HG03520 (cell line): ENCODE data around the gene C10orf67.

Experiments
- ATAC-seq: cut with Tn5 transposase; IDR thresholded peaks from one replicate; pipeline ENCODE4 v1.9.1; 2021; ENCODE audit warnings: mild to moderate bottlenecking, moderate library complexity; ENCODE audit not compliant: unreplicated experiment

Gene C10orf67

DNA sequence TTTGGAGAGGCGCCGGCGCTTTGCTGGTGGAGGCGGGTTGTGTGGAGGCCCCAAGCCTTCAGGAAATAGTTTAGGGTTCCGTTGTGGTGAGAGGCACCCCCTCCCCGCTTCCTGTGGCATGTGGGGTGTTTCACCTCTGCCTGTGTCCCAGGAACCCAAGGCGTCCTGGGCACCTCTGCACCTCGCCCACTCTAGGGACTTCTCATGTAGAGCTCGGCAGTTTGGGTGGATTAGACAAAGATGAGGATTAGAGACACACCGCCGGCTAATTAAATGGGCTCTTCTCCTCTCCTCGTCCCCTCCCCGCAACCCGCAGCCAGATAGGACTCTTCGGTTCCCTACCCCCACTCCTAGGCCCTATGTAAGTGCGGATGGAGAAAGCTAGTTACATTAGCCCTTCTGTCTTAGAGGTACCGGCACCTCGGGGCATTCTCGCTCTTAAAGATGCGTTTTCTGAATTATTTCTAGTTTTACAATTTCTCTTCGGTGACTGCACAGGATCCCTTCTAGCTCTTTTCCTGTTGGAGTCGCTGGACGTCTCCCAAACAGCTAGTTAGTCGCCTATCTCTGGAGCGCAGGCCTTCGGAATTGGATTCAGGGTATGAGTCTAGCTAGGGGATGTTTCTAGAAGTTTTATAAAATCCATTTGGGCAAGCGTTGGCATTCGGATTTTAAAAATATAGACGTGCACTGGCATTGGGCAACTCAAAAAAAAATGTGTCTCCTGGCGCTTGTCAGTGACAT, 144.7 kb downstream of the C10orf67 start:
- no peak for ATAC-seq

DNA sequence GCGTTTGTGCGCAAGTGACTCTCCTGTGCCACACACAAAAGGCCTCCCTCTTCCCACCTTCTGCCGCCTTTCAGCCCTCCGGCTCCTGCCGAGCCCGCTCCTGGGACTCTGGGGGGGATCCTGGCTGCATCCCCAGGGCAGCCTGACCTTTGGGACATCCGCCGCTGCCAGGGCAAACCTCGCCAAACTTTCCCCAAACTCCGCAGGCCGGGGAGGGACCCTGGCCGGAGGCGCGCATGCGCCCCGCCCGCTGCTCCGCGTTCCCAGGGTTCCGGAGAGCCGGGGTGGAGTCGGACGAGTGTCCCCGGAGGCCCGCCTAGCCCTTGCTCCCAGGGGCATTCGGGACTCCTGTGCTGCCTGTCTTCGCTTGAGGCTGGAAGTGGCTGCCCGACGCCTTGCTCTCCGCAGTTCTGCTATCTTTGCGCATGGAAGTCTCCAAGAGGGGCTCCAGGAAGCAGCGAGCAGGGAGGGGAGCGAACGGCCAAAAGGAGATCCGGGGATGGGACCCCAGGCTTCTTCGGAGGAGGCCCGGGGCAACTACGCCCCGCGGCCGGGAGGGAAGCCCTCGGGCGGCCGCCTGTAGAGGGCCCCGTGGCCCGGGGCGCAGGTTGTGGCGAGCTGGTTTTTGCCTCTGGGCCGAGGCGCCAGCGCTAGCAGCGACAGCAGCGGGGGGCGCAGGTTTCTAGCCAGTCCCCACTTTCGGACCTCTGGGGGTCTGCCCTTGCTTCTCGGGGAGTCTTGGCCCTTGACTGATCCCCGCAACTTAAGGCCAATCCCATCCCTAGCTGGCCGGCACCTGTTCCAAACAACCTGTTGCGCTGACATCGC, 145.4 kb downstream of the C10orf67 start:
- ATAC-seq, result no peak

DNA sequence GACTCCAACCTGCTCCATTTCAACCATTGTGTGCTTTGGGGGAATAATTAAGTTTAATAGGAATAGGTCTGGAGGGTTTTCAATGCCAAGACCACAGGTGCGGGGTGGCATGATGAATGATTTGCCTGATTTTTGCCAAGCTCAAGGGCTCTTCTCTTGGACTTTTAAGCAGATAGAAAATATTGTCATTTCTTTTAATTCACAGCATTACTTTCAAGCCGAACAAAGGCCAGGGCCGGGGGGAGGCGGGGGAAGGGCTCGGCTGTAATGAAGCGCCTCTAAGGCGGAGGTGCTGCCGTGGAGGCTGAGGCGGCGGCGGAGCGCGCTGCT, 146.0 kb downstream of the C10orf67 start:
- no peak for ATAC-seq

DNA sequence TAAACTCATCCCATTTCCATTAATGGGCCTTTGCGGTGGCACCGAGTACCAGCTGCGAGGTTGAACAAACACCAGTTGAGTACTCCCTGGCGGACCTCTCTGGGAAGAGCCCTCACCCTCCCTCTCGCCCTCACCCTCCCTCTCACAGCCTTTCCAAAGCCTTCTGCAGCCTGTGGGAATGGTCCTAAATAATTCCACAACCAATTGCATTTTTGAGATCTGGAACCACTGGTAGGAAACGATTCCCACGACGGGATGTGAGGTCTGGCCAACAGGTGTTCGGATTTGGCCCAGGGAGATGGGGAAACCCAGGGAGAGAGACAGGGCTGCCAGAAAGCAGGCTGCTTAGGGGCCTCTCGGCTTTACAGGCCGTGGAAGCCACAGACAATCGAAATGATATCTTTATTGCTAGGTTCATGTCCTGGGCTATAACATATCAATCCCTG, 147.2 kb downstream of the C10orf67 start:
- no peak for ATAC-seq

DNA sequence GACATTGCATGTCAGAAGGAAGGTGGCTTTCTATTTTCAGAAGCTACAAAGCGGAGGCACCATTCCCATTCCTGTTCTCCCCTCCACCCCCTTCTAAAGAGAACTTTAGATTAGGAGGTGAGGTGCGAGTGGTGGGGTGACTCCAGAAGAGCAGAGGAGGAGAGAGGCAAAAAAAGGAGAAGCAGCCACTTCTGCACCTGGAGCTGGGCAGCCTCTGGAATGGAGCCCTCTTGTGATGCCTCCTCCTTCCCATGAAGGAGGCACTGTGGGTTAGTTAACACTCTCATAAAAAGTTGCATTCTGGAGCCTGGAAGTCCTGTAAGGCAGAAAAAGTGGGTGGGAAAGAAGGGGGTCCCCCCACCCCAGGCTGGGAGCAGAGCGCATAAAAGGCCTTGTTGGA, 147.7 kb downstream of the C10orf67 start:
- no peak for ATAC-seq

DNA sequence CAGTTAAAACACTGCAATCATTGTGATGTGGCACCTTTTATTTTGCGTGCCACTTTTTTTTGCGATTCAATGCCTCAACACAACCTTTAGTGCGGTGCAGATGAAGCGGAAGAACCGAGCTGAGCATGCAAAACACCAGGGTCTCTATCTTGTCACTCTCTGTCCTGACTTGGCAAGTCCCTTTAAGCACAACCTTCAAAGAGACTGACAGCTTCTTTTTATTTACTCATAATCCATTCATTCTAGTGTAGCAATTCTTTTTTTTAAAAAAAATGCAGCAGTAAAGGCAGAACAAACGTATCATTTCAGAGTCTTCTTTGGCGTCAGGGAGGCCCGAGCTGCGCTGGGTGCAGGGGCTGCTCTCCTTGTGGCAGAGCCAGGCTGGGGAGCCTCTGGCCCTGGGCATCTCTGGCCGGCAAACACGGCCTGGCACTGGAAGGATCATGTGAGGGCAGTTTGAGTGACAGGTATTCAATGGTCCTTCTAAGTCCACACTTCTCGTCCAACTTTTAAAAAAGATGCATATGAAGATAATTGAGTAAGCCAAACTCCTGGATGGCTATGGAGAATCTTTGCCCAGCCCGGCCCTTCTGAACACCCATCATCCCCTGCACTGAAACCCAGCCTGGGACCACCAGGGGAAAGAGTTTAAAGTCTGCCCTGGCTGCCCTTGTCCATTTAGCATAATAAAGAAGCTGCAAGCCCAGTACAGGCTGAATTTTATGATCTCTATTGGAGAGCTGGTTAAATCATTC, 148.6 kb downstream of the C10orf67 start:
- no peak for ATAC-seq

DNA sequence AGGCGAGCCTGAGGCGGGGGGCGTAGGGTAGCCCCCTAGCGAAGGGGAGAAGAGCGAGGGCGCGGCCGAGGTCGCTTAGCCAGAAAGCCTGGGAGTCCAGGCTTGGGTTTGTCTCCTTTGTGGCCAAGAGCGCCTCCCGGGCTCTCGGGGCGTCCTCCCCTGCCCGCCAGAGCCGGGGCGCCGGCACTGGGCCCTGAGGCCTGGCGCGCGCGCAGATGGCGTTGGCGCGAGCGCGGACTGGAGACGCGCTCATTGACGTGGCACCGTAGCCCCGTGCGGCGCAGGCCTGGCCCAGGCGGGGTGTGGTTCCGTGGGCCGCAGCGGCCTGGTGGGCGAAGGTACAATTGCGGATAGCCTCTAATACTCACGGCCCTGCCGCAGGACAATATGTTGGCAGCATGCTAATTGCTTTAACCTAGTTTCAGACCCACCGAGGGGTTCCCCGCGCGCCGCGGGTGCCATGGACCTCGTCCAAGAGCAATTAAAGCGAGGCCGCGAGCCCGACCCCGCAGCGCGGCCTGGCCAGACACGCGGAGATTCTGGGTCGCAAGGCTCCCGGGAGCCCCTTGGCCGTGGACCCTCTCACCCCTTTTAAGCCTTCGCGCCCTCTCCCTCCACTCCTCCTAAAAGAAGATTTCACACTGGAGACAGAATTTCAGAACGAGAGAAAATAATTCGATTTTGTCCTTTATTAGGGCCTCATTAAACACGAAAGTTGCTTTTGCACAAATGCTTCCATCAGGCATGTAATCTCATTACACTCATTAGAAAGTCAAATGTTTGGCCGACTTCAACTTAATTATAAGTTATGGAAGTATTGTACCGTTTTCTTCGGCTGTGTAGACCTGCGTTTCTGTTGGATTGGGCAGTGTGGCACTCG, 149.4 kb downstream of the C10orf67 start:
- ATAC-seq, result no peak

DNA sequence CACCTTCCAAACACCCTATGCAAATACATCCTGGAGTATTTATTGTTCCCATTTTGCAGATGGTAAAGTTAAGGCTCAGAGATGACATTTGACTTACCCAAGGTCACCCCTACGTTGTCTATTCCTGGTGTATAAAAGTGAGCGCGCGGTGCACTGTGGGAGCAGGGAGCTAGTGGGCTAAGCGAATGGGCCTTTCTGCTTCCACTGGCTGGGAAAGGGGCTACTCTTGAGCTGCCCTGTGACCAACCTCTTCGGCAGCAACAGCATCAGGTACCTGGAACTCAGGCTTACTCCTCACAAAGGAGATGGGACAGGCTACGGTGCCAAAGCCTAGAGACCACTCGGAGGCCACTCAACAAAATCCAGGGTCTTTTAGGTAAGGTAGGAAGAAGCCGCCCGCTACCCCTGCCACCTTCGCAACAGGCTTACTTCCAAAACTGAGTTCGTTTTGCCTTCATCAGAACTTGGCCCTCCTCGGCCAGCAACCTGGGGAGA, 150.1 kb downstream of the C10orf67 start:
- no peak for ATAC-seq

DNA sequence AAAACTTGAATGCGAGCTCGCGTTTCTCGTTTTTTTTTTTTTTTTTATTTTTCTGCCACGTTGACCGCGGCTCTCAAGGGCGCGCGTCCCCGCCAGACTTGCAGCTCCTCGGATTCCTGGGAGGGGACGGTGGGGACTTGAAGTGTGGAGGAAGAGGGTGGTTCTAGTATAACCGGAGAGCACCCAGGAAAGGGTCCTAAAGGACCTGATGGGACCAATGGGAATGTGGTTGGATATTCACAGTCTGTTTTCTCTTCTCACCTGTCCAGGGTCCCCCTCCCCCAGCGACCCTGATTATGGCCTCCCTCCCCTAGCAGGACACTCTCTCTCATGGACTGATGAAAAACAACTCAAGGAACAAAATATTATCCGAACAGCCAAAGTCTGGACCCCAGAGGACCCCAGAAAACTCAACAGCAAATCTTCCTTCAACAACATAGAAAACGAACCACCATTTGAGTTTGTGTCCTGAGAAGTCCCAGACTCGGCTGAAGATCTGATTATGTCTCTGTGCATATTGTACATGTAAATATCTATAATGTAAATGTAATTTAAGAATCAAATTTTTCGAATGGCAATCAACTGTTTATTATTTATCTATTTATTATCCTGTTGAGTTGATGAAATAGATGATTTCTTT, 151.0 kb downstream of the C10orf67 start:
- ATAC-seq, result no peak

DNA sequence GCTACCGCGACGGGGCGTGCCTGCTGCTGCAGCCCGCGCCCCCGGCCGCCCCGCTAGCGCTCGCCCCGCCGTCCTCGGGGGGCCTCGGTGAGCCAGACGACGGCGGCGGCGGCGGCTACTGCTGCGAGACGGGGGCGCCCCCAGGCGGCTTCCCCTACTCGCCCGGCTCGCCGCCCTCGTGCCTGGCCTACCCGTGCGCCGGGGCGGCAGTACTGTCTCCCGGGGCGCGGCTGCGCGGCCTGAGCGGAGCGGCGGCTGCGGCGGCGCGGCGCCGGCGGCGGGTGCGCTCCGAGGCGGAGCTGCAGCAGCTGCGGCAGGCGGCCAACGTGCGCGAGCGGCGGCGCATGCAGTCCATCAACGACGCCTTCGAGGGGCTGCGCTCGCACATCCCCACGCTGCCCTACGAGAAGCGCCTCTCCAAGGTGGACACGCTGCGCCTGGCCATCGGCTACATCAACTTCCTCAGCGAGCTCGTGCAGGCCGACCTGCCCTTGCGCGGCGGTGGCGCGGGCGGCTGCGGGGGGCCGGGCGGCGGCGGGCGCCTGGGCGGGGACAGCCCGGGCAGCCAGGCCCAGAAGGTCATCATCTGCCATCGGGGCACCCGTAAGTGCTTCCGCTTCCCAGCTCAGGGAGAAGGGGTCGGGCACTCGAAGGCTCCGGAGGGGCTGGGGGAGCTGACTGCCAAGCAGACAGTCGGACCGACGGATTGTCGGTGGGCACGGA, 151.7 kb downstream of the C10orf67 start:
- ATAC-seq, result no peak

DNA sequence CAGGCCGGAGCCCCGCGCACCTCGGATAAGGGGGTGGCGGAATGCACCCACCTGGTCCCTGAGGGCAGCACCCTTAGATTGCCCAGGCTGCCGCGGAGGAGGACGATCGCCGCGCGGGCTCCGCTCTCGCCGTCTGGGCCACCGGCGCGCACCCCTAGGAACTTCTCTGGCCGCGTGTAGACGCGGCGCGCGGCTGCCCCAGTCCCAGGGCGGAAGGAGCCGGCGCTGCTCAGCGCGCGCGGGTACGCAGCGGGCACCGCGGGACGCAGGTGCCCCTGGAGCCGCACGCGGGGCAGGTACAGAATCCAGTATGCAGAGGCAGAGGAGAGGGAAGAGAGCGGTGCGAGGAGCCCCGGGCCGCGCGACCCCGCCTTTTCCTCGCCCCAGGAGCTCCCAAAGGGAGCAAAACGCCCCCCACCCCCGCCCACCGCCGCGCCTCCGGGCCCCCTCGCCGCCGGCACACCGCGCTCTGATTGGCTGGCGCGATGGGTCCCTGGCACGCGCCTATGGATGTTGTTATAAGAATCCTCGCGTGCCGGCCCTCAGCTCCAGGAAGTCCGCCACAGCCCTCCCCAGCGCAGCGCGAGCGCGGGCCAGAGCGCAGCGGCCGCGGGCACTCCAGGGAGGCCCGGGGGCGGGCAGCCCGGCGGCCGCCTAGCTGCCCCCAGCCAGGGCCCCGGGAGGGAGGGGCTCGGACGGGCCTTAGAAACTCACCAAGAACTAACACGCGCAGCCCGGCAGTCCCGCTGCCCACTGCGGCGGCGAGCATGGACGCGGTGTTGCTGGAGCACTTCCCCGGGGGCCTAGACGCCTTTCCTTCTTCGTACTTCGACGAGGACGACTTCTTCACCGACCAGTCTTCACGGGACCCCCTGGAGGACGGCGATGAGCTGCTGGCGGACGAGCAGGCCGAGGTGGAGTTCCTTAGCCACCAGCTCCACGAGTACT, 152.6 kb downstream of the C10orf67 start, which contains the start of gene PTF1A:
Gene PTF1A (plus strand): TSS at position 549 of the 948 bp plus-strand sequence. CDS start 219 bp downstream, at position 768.
- ATAC-seq, result no peak

DNA sequence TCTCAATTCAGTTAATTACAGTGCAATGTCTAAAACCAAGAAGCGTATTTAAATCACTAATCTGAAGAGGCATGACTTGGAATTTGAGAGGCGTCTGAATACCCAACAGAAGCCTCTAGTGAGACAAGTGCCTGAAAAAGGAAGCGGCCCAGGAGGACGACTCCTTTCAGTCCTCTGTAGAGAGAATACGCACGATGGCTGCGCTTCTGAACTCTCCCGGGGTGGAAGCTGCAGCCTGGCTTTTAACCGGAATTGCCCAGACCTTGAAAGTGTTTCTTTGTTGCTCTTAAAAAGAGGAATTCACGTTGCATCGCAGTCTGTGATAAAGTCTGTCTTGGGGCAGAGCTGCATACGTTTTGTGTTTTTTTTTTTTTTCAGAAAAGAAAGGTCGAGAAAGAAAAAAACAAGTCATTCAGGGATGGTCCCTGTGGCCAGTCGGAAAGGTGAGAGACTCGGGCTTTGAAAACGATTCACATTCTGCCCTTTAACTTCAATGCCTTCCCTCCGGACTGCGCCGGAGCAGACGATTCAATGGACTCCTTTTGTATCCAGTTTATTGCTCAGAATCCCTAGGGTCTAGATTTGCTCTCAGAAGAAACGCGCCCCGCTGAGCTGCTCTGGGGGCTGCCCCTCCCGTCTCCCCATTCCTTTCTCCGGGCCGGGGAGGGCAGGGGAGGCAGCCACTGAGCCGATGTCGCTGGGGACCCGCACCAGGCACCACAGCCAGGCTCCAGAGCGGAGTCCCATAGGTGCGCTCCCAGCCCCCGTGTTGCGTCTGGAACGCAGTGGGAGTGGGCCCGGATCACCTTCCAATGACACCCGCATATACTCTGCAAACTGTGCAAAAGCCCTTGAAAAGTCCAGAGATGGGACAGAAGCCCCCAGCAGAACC, 153.5 kb downstream of the C10orf67 start:
- ATAC-seq, result no peak

DNA sequence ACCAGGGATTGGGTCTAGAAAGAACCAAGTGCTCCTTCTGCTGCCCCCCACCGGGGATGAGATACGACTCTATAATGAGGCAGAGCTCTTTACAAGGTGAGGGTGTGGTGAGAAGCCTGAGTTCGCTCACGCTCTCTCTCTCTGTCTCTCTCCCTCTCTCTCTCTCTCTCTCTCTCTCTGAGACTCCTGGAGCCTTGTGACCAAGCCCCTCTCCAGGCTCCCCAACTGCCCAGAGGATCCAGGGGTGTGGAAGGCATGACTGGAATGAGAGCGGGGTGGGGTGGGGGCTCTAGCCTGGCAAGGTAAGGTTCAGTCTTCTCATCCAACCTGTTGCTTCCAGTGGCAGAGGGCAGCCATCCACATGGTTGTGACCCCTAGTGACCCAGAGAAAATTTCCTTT, 155.6 kb downstream of the C10orf67 start:
- no peak for ATAC-seq

DNA sequence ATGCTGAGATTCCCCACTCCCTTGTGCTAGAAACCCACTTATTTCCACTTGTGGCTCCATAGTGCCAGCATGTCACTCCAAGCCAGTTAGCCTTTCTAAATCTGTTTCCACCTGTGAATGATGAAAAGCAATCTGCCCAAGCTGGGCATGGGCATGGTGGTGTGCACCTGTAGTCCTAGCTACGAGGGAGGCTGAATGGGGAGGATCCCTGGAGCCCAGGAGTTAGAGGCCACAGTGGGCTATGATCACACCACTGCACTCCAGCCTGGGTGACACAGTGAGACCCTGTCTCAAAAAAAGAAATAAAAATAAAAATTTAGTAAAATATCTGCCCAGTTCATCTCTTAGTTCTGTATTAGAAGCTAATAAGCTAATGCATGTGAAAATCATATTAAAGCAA, 157.4 kb downstream of the C10orf67 start:
- no peak for ATAC-seq

DNA sequence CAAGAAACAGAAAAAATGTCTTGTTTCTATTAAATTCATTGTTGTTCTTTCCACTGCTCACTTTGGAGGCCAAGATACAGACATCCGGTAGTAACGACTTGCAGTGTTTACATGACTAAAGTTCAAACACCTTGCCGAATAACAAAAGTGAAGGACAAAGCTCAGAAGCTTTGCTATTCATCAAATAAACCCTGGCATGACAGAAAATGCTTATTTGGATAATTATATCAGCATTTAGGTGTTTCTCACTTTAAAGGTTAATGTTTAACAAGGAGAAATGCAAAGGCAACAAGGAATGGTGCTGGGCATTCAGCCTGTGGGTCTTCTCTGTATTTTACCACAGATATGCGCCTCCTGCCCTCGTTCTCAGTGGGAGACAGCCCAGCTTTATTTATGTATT, 157.9 kb downstream of the C10orf67 start:
- no peak for ATAC-seq

DNA sequence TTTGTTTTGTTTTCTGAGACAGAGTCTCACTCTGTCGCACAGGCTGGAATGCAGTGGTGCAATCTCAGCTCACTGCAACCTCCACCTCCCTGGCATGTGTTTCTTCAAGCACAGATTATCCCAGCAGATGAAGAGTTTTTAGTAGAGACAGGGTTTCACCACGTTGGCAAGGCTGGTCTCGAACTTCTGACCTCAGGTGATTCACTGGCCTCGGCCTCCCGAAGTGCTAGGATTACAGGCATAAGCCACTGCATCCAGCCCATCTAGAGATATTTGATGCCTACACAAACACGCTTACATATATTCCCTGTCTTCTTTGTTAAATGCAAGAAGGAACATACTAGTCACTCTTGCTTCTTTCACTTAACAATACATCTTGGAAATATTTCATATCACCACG, 158.4 kb downstream of the C10orf67 start:
- no peak for ATAC-seq

DNA sequence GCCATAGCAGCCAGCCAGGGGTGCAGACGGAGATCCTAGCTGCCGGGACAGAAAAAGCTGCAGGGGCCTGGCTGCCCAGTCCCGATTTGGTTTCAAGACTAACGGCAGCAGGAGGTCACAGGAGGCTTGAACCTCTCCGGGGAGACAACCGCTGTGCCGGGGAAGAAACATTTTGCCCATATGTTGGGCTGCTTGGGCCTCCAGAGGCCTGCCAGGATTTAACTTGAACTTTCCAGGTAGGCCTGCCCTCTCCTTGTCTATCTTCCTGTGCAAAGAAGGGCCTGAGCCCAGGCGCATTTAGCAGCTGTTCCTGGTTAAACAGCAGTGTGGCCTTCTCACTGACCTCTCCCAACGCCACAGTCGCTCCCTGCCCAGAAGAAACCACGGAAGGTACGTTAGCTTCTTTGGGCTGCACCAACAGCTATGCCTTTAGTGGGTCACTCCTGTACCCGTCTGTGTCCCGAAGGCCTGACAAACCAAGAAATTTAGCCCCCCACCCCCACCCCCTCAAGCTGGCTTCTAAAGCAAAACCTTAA, 169.6 kb downstream of the C10orf67 start:
- no peak for ATAC-seq
